ENCODE results near the gene MET. TPM values are rescaled to one million over a fixed set of nuclear protein-coding genes. Genes with fewer than 3 reads are reported as not detected.

The MET gene
- total RNA-seq, 1 donor from 2014 or later, result 46.0 TPM

DNA sequence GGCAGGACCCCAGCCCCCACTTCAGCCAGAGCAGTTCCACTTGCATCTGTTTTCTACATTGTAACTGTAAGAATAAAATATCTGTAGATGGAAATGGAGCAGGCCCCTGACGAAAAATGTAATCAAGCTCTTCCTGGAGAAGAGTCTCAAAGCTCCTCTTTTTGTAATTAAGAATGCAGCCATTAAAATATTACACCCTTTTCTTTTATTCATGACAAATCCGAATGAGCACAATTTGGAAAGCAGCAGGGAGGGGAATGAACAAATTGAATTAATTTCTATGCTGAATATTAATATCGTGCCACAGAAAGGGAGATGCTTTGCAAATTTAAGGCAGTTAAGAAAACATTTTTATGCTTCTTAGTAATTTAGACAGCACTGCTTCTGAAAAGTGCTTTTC is 165.6 kb downstream of the MET start:
- Mint-ChIP-seq H3K9me3 (ENCODE audit: low read depth) (peaks cover 3% of the 10 kb centered on the region), H3K27ac (no peak overlapping the region), H3K27me3 (peaks cover 10% of the 10 kb centered on the region), H3K4me1 (ENCODE audit: low read depth) (no peaks in the 10 kb centered on the region), H3K36me3 (ENCODE audit: insufficient read depth) (no peaks in the 10 kb centered on the region), H3K4me3 (ENCODE audit: low read depth) (no peak overlapping the region)
- no peak for DNase-seq (ENCODE audit: low spot score, unreplicated experiment)
- no peak for TF ChIP-seq CTCF (IDR thresholded peaks at IDR 0.05; ENCODE audit: unreplicated experiment)

GRCh38 chr7:116840256-116840655 is 168.3 kb downstream of the MET start:
- no peaks in the 10 kb centered on the region for H3K4me1 Mint-ChIP-seq (ENCODE audit: low read depth)
- no peak for DNase-seq (ENCODE audit: low spot score, unreplicated experiment)
- no peak overlapping the region for H3K4me3 Mint-ChIP-seq (ENCODE audit: low read depth)
- no peak for TF ChIP-seq CTCF (IDR thresholded peaks at IDR 0.05; ENCODE audit: unreplicated experiment)
- H3K36me3 Mint-ChIP-seq (ENCODE audit: insufficient read depth), result no peaks in the 10 kb centered on the region
- H3K27ac Mint-ChIP-seq, result no peak overlapping the region
- H3K9me3 Mint-ChIP-seq (ENCODE audit: low read depth), result peaks cover 3% of the 10 kb centered on the region
- H3K27me3 Mint-ChIP-seq, result peaks cover 13% of the 10 kb centered on the region

GRCh38 chr7:116842371-116842770 is 170.4 kb downstream of the MET start:
- DNase-seq (ENCODE audit: low spot score, unreplicated experiment), result no peak
- no peak overlapping the region for H3K27ac Mint-ChIP-seq
- no peak overlapping the region for H3K4me3 Mint-ChIP-seq (ENCODE audit: low read depth)
- no peaks in the 10 kb centered on the region for H3K36me3 Mint-ChIP-seq (ENCODE audit: insufficient read depth)
- peaks cover 13% of the 10 kb centered on the region for H3K27me3 Mint-ChIP-seq
- no peaks in the 10 kb centered on the region for H3K4me1 Mint-ChIP-seq (ENCODE audit: low read depth)
- peaks cover 3% of the 10 kb centered on the region for H3K9me3 Mint-ChIP-seq (ENCODE audit: low read depth)
- no peak for TF ChIP-seq CTCF (IDR thresholded peaks at IDR 0.05; ENCODE audit: unreplicated experiment)

GRCh38 chr7:116843378-116843777 is 171.4 kb downstream of the MET start:
- peaks cover 3% of the 10 kb centered on the region for H3K9me3 Mint-ChIP-seq (ENCODE audit: low read depth)
- H3K4me1 Mint-ChIP-seq (ENCODE audit: low read depth), result no peaks in the 10 kb centered on the region
- no peak for DNase-seq (ENCODE audit: low spot score, unreplicated experiment)
- TF ChIP-seq CTCF (IDR thresholded peaks at IDR 0.05; ENCODE audit: unreplicated experiment), result no peak
- H3K36me3 Mint-ChIP-seq (ENCODE audit: insufficient read depth), result no peaks in the 10 kb centered on the region
- no peak overlapping the region for H3K4me3 Mint-ChIP-seq (ENCODE audit: low read depth)
- peaks cover 13% of the 10 kb centered on the region for H3K27me3 Mint-ChIP-seq
- H3K27ac Mint-ChIP-seq, result no peak overlapping the region

Other genes with a start within 250 kb of the MET start
- gene CAV2, start 172.5 kb upstream of the MET start, total RNA-seq, result 9.4 and 9.9 TPM in 2 replicates
- 0.84 TPM in 2 replicates for gene CAV1, start 147.2 kb upstream of the MET start, total RNA-seq
- gene CAPZA2, start 190.4 kb downstream of the MET start, total RNA-seq, result 151 and 174 TPM in 2 replicates